Naive B cell (primary cell): ENCODE measurements around the gene SGMS1. TPM values are rescaled to one million over a fixed set of nuclear protein-coding genes. Genes with fewer than 3 reads are reported as not detected.

Source experiments
- ATAC-seq, 2 donors: fragments of 150-1000 bp; cut with Tn5 transposase; 2 replicates each; pipeline ENCODE4 v1.10.0; 2021; ENCODE audit warnings: low read depth in 2 of 2, mild to moderate bottlenecking in 2 of 2, moderate library complexity in 2 of 2
- DNase-seq: peaks from one replicate; pipeline ENCODE4 v3.0.0; 2022
- H3K27ac Mint-ChIP-seq, 6 donors: one replicate each; pipeline ENCODE4 v1.8.0; 2020 to 2022; ENCODE audit warnings: mild to moderate bottlenecking in 6 of 6, mixed read lengths in 6 of 6, moderate library complexity in 5 of 6, inconsistent platforms in 2 of 6
- H3K27me3 Mint-ChIP-seq, 3 donors: one replicate each; pipeline ENCODE4 v1.8.0; 2021 to 2022; ENCODE audit warnings: mixed read lengths in 3 of 3, mild to moderate bottlenecking in 1 of 3
- H3K36me3 Mint-ChIP-seq, 2 donors: one replicate each; pipeline ENCODE4 v1.8.0; 2020 to 2022; ENCODE audit warnings: mixed read lengths in 2 of 2, inconsistent platforms in 1 of 2, mild to moderate bottlenecking in 1 of 2
- H3K4me1 Mint-ChIP-seq, 3 donors: one replicate each; pipeline ENCODE4 v1.8.0; 2020 to 2022; ENCODE audit warnings: mixed read lengths in 3 of 3, inconsistent platforms in 1 of 3, mild to moderate bottlenecking in 1 of 3, moderate library complexity in 1 of 3
- H3K4me3 Mint-ChIP-seq, 8 donors: one replicate each; pipeline ENCODE4 v1.8.0; 2020 to 2022; ENCODE audit warnings: mild to moderate bottlenecking in 8 of 8, mixed read lengths in 8 of 8, moderate library complexity in 8 of 8, inconsistent platforms in 2 of 8
- H3K9me3 Mint-ChIP-seq, 7 donors: one replicate each; pipeline ENCODE4 v1.8.0; 2020 to 2022; ENCODE audit warnings: mixed read lengths in 7 of 7, mild to moderate bottlenecking in 5 of 7, inconsistent platforms in 2 of 7, moderate library complexity in 1 of 7
- polyA plus RNA-seq, 6 donors: library from polyadenylated mRNA; unstranded; fragments of 300-500 nt; fragmentation: Illumina TruSeq; gene quantifications; one replicate each; pipeline ENCODE4 v1.2.3, GENCODE V29; 2021; ENCODE audit warnings: low read depth in 6 of 6

Gene SGMS1
- polyA plus RNA-seq, 6 donors from 2014 or later = 14.2 to 21.7 (median 16.7) TPM

GRCh38 chr10:50396491-50397311, 227.1 kb downstream of the SGMS1 start:
- peak overlapping the region in 3 of 6 donors; percentile 14 to 28 (median 19) for H3K27ac Mint-ChIP-seq
- DNase-seq (no peak), ATAC-seq (no peak)
- H3K4me1 Mint-ChIP-seq = peaks cover 18 to 28% (median 23%) of the 10 kb centered on the region in 3 donors
- H3K9me3 Mint-ChIP-seq = no peaks in the 10 kb centered on the region
- no peaks in the 10 kb centered on the region for H3K36me3 Mint-ChIP-seq
- peak overlapping the region in 1 of 8 donors; percentile 45 for H3K4me3 Mint-ChIP-seq
- H3K27me3 Mint-ChIP-seq = no peaks in the 10 kb centered on the region

GRCh38 chr10:50395851-50396250, 227.9 kb downstream of the SGMS1 start:
- peak overlapping the region in 1 of 8 donors; percentile 1 for H3K4me3 Mint-ChIP-seq
- H3K36me3 Mint-ChIP-seq = no peaks in the 10 kb centered on the region
- H3K4me1 Mint-ChIP-seq = peaks cover 19 to 36% (median 23%) of the 10 kb centered on the region in 3 donors
- no peaks in the 10 kb centered on the region for H3K27me3 Mint-ChIP-seq
- DNase-seq (no peak), ATAC-seq (no peak)
- H3K9me3 Mint-ChIP-seq = no peaks in the 10 kb centered on the region
- no peak overlapping the region for H3K27ac Mint-ChIP-seq

- Mint-ChIP-seq H3K4me1 (peaks cover 19 to 38% (median 23%) of the 10 kb centered on the region in 3 donors), H3K27ac (peak overlapping the region in 1 of 6 donors; percentile 44), H3K36me3 (no peaks in the 10 kb centered on the region), H3K4me3 (no peak overlapping the region), H3K9me3 (no peaks in the 10 kb centered on the region), H3K27me3 (no peaks in the 10 kb centered on the region)
- DNase-seq (no peak), ATAC-seq (no peak)
Observed at GRCh38 chr10:50395271-50395670, 228.5 kb downstream of the SGMS1 start.

GRCh38 chr10:50394832-50395231, 228.9 kb downstream of the SGMS1 start:
- Mint-ChIP-seq H3K36me3 (no peaks in the 10 kb centered on the region), H3K9me3 (no peaks in the 10 kb centered on the region), H3K27ac (no peak overlapping the region), H3K27me3 (no peaks in the 10 kb centered on the region), H3K4me3 (no peak overlapping the region), H3K4me1 (peaks cover 19 to 38% (median 23%) of the 10 kb centered on the region in 3 donors)
- DNase-seq = no peak
- ATAC-seq = no peak

GRCh38 chr10:50393784-50394467, 229.8 kb downstream of the SGMS1 start:
- H3K27ac Mint-ChIP-seq = no peak overlapping the region
- no peak overlapping the region for H3K4me3 Mint-ChIP-seq
- H3K27me3 Mint-ChIP-seq = no peaks in the 10 kb centered on the region
- no peaks in the 10 kb centered on the region for H3K9me3 Mint-ChIP-seq
- peaks cover 19 to 32% (median 19%) of the 10 kb centered on the region in 3 donors for H3K4me1 Mint-ChIP-seq
- ATAC-seq (no peak), DNase-seq (no peak)
- H3K36me3 Mint-ChIP-seq = no peaks in the 10 kb centered on the region

GRCh38 chr10:50392966-50393718, 230.6 kb downstream of the SGMS1 start:
- Mint-ChIP-seq H3K36me3 (no peaks in the 10 kb centered on the region), H3K27ac (peak overlapping the region in 2 of 6 donors; percentile 4 to 64), H3K4me3 (no peak overlapping the region), H3K27me3 (no peaks in the 10 kb centered on the region), H3K9me3 (no peaks in the 10 kb centered on the region), H3K4me1 (peaks cover 19 to 32% (median 26%) of the 10 kb centered on the region in 3 donors)
- ATAC-seq = no peak
- no peak for DNase-seq

- DNase-seq (no peak), ATAC-seq (no peak)
- H3K36me3 Mint-ChIP-seq = peaks cover 0 to 5% of the 10 kb centered on the region in 2 donors
- no peaks in the 10 kb centered on the region for H3K9me3 Mint-ChIP-seq
- no peaks in the 10 kb centered on the region for H3K27me3 Mint-ChIP-seq
- no peak overlapping the region for H3K4me3 Mint-ChIP-seq
- no peak overlapping the region for H3K27ac Mint-ChIP-seq
- peaks cover 21 to 38% (median 33%) of the 10 kb centered on the region in 3 donors for H3K4me1 Mint-ChIP-seq
Observed at GRCh38 chr10:50392426-50392825, 231.3 kb downstream of the SGMS1 start.

GRCh38 chr10:50390302-50390701, 233.5 kb downstream of the SGMS1 start:
- DNase-seq = no peak
- peaks cover 0 to 6% of the 10 kb centered on the region in 2 donors for H3K36me3 Mint-ChIP-seq
- ATAC-seq = no peak
- no peak overlapping the region for H3K4me3 Mint-ChIP-seq
- no peaks in the 10 kb centered on the region for H3K9me3 Mint-ChIP-seq
- peaks cover 10 to 42% (median 32%) of the 10 kb centered on the region in 3 donors for H3K4me1 Mint-ChIP-seq
- no peak overlapping the region for H3K27ac Mint-ChIP-seq
- H3K27me3 Mint-ChIP-seq = no peaks in the 10 kb centered on the region

- H3K27me3 Mint-ChIP-seq = no peaks in the 10 kb centered on the region
- DNase-seq (no peak), ATAC-seq (peak in 1 of 2 donors; percentile 41)
- no peaks in the 10 kb centered on the region for H3K9me3 Mint-ChIP-seq
- H3K36me3 Mint-ChIP-seq = peaks cover 0 to 6% of the 10 kb centered on the region in 2 donors
- peak overlapping the region in 2 of 6 donors; percentile 1 to 32 for H3K27ac Mint-ChIP-seq
- peak overlapping the region in 3 of 8 donors; percentile 5 to 38 (median 25) for H3K4me3 Mint-ChIP-seq
- peaks cover 17 to 56% (median 43%) of the 10 kb centered on the region in 3 donors for H3K4me1 Mint-ChIP-seq
Observed at GRCh38 chr10:50388181-50388580, 235.6 kb downstream of the SGMS1 start.

GRCh38 chr10:50387732-50388073, 236.1 kb downstream of the SGMS1 start:
- H3K27ac Mint-ChIP-seq = peak overlapping the region; percentile 1 to 94 (median 76)
- DNase-seq = peak; percentile 7
- ATAC-seq = peak; percentile 54 to 59
- H3K36me3 Mint-ChIP-seq = peaks cover 0 to 6% of the 10 kb centered on the region in 2 donors
- peak overlapping the region in 4 of 8 donors; percentile 38 to 79 (median 64) for H3K4me3 Mint-ChIP-seq
- H3K4me1 Mint-ChIP-seq = peaks cover 17 to 54% (median 43%) of the 10 kb centered on the region in 3 donors
- no peaks in the 10 kb centered on the region for H3K27me3 Mint-ChIP-seq
- H3K9me3 Mint-ChIP-seq = no peaks in the 10 kb centered on the region

- Mint-ChIP-seq H3K4me1 (peaks cover 21 to 58% (median 43%) of the 10 kb centered on the region in 3 donors), H3K4me3 (peak overlapping the region in 4 of 8 donors; percentile 37 to 79 (median 54)), H3K36me3 (peaks cover 0 to 6% of the 10 kb centered on the region in 2 donors), H3K27me3 (no peaks in the 10 kb centered on the region), H3K27ac (peak overlapping the region in 5 of 6 donors; percentile 67 to 94 (median 84)), H3K9me3 (no peaks in the 10 kb centered on the region)
- ATAC-seq (peak; percentile 49 to 73), DNase-seq (no peak)
Observed at GRCh38 chr10:50387007-50387731, 236.6 kb downstream of the SGMS1 start.

- no peak overlapping the region for H3K4me3 Mint-ChIP-seq
- no peaks in the 10 kb centered on the region for H3K27me3 Mint-ChIP-seq
- H3K27ac Mint-ChIP-seq = peak overlapping the region in 2 of 6 donors; percentile 70 to 79
- DNase-seq (no peak), ATAC-seq (no peak)
- peaks cover 21 to 52% (median 44%) of the 10 kb centered on the region in 3 donors for H3K4me1 Mint-ChIP-seq
- H3K9me3 Mint-ChIP-seq = no peaks in the 10 kb centered on the region
- peaks cover 0 to 6% of the 10 kb centered on the region in 2 donors for H3K36me3 Mint-ChIP-seq
Observed at GRCh38 chr10:50385624-50386023, 238.1 kb downstream of the SGMS1 start.
